ENCODE data around the gene CTIF. TPM values are rescaled to one million over a fixed set of nuclear protein-coding genes. Genes with fewer than 3 reads are reported as not detected.

CTIF gene
- polyA plus RNA-seq, 1 of the 3 experiments (the other 2 are of a cell fraction), result 47.2 TPM

DNA sequence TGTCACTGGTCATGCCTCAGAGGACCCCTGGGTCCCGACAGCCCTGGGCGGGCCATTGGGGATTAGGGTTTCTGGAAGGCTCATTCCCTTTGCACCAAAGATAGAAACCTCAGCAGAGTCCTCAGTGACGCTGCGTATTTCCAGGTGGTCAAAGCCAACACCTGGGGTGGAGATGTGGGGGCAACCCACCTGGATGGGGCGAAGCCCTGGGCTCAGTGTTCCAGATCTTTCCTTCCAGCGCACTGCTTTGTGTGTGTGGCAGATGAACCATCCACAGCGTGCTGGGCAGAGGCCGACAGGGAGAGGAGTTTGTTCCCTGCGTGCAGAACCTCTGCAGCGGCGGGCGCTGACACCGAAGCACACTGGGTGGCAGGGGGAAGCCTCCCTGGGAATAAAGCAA is 143.9 kb downstream of the CTIF start:
- H3K4me2 ChIP-seq, result no peak overlapping the region
- H3K4me1 ChIP-seq (ENCODE audit: control insufficient read depth in 1 of 2, insufficient read depth in 2 of 2, low read depth in 1 of 2, low read length in 1 of 2), result peaks cover 0 to 3% of the 10 kb centered on the region in 2 experiments; a peak in 1 of 4 replicates
- WGBS (ENCODE audit: low lambda C conversion rate), result 94% methylated on average over 11 of the region's 13 CpGs
- H3K27me3 ChIP-seq (ENCODE audit: insufficient read depth), result no peaks in the 10 kb centered on the region
- H3K9ac ChIP-seq, result no peak overlapping the region
- no peak for DNase-seq
- H3K9me3 ChIP-seq, result no peaks in the 10 kb centered on the region
- no peak overlapping the region for H2AFZ ChIP-seq (ENCODE audit: low read depth)
- TF ChIP-seq GABPA (IDR thresholded peaks at IDR 0.05; ENCODE audit: low read depth), result no peak
- TF ChIP-seq FOSL2 (IDR thresholded peaks at IDR 0.05; ENCODE audit: borderline replicate concordance, low read depth), result no peak
- TF ChIP-seq MEF2A (IDR thresholded peaks at IDR 0.05; ENCODE audit: borderline replicate concordance, low read depth), result no peak
- TF ChIP-seq, protein P1, sequence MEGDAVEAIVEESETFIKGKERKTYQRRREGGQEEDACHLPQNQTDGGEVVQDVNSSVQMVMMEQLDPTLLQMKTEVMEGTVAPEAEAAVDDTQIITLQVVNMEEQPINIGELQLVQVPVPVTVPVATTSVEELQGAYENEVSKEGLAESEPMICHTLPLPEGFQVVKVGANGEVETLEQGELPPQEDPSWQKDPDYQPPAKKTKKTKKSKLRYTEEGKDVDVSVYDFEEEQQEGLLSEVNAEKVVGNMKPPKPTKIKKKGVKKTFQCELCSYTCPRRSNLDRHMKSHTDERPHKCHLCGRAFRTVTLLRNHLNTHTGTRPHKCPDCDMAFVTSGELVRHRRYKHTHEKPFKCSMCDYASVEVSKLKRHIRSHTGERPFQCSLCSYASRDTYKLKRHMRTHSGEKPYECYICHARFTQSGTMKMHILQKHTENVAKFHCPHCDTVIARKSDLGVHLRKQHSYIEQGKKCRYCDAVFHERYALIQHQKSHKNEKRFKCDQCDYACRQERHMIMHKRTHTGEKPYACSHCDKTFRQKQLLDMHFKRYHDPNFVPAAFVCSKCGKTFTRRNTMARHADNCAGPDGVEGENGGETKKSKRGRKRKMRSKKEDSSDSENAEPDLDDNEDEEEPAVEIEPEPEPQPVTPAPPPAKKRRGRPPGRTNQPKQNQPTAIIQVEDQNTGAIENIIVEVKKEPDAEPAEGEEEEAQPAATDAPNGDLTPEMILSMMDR (IDR thresholded peaks at IDR 0.05), result no peak
- TF ChIP-seq SIN3A (IDR thresholded peaks at IDR 0.05; ENCODE audit: borderline replicate concordance, low read depth, low read length), result no peak
- TF ChIP-seq FOXM1 (IDR thresholded peaks at IDR 0.05; ENCODE audit: low read depth), result no peak
- no peak for TF ChIP-seq RCOR1 (IDR thresholded peaks at IDR 0.05; ENCODE audit: low read length)
- TF ChIP-seq, protein P2, sequence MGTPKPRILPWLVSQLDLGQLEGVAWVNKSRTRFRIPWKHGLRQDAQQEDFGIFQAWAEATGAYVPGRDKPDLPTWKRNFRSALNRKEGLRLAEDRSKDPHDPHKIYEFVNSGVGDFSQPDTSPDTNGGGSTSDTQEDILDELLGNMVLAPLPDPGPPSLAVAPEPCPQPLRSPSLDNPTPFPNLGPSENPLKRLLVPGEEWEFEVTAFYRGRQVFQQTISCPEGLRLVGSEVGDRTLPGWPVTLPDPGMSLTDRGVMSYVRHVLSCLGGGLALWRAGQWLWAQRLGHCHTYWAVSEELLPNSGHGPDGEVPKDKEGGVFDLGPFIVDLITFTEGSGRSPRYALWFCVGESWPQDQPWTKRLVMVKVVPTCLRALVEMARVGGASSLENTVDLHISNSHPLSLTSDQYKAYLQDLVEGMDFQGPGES (IDR thresholded peaks at IDR 0.05; ENCODE audit: low read depth, low read length), result no peak
- no peak for TF ChIP-seq GATA2 (CRISPR knock-in tag; IDR thresholded peaks at IDR 0.05)
- TF ChIP-seq RAD21 (IDR thresholded peaks at IDR 0.05; ENCODE audit: low read length), result no peak
- no peak for TF ChIP-seq POLR2AphosphoS5 (IDR thresholded peaks at IDR 0.05; ENCODE audit: low read depth, low read length)
- TF ChIP-seq, protein P3, sequence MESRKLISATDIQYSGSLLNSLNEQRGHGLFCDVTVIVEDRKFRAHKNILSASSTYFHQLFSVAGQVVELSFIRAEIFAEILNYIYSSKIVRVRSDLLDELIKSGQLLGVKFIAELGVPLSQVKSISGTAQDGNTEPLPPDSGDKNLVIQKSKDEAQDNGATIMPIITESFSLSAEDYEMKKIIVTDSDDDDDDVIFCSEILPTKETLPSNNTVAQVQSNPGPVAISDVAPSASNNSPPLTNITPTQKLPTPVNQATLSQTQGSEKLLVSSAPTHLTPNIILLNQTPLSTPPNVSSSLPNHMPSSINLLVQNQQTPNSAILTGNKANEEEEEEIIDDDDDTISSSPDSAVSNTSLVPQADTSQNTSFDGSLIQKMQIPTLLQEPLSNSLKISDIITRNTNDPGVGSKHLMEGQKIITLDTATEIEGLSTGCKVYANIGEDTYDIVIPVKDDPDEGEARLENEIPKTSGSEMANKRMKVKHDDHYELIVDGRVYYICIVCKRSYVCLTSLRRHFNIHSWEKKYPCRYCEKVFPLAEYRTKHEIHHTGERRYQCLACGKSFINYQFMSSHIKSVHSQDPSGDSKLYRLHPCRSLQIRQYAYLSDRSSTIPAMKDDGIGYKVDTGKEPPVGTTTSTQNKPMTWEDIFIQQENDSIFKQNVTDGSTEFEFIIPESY (IDR thresholded peaks at IDR 0.05; ENCODE audit: borderline replicate concordance, low read depth), result no peak
- no peak for TF ChIP-seq TAF1 (IDR thresholded peaks at IDR 0.05; ENCODE audit: borderline replicate concordance, low read depth, low read length)
- TF ChIP-seq, protein P4, sequence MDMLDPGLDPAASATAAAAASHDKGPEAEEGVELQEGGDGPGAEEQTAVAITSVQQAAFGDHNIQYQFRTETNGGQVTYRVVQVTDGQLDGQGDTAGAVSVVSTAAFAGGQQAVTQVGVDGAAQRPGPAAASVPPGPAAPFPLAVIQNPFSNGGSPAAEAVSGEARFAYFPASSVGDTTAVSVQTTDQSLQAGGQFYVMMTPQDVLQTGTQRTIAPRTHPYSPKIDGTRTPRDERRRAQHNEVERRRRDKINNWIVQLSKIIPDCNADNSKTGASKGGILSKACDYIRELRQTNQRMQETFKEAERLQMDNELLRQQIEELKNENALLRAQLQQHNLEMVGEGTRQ (IDR thresholded peaks at IDR 0.05; ENCODE audit: borderline replicate concordance, low read depth, low read length), result no peak
- TF ChIP-seq JUND (IDR thresholded peaks at IDR 0.05), result no peak
- TF ChIP-seq EZH2phosphoT487 (IDR thresholded peaks at IDR 0.05; ENCODE audit: borderline replicate concordance, low read depth), result no peak
- TF ChIP-seq CHD2 (IDR thresholded peaks at IDR 0.05; ENCODE audit: low read length, partially characterized antibody), result no peak
- no peak for TF ChIP-seq MXI1 (IDR thresholded peaks at IDR 0.05; ENCODE audit: low read depth, low read length)
- POLR2A ChIA-PET, result no interaction called here
- CTCF ChIA-PET, result interaction anchor here (1.0 kb wide), 1 partner anchor 207 kb away, joined by 3 read pairs; no protein-coding TSS in a partner anchor
- H3K36me3 ChIP-seq (replicated peaks in 1 of 2; ENCODE audit: control insufficient read depth in 1 of 2, insufficient read depth in 2 of 2, low read length in 1 of 2), result peaks cover 9 to 35% of the 10 kb centered on the region in 2 experiments
- no peaks in the 10 kb centered on the region for H3K9me2 ChIP-seq
- no peaks in the 10 kb centered on the region for H3F3A ChIP-seq (replicated peaks; ENCODE audit: insufficient read depth)
- no peak overlapping the region for H3K27ac ChIP-seq (ENCODE audit: low read depth in 2 of 2, low read length in 1 of 2)
- no peak overlapping the region for H3K4me3 ChIP-seq (ENCODE audit: low read depth in 2 of 2, low read length in 1 of 2)
- peaks cover 5% of the 10 kb centered on the region; the same call in 1 of the 2 replicates for H4K20me1 ChIP-seq (ENCODE audit: insufficient read depth)
- peaks cover 49% of the 10 kb centered on the region; the same call in 1 of the 2 replicates for H3K79me2 ChIP-seq (ENCODE audit: insufficient read depth)

All from SK-N-SH (cell line).